ENCODE data around the gene SCRT2. TPM values are rescaled to one million over a fixed set of nuclear protein-coding genes. Genes with fewer than 3 reads are reported as not detected.

SCRT2 gene
- total RNA-seq, 1 experiment from 2014 or later, result 0.20 TPM

DNA sequence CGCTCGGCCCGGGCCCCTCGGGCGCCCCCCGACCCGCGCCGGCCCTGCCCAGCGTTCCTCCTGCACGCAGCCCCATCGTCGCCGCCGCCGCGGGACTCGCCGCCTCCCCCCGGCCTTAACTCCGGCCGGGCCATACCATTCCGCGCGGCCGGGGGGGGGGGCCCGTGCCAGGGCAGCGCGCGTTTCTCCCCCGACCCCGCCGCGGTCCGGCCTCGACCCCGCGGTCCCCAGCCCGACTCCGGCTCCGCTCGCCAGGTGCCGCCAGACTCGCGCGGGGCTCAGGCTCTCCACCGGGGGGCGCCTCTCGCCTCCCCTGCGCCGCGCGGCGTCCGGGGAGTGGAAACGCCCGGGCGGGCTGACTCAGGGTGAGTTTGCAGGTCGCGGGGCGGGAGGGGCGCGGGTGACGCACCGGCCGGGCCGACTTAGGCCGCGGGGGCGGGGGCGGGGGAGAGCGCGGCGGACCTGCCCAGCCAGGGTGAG lies 22.5 kb downstream of the SCRT2 start, which contains the start of gene SRXN1 (continued):
- TF ChIP-seq, protein P1, sequence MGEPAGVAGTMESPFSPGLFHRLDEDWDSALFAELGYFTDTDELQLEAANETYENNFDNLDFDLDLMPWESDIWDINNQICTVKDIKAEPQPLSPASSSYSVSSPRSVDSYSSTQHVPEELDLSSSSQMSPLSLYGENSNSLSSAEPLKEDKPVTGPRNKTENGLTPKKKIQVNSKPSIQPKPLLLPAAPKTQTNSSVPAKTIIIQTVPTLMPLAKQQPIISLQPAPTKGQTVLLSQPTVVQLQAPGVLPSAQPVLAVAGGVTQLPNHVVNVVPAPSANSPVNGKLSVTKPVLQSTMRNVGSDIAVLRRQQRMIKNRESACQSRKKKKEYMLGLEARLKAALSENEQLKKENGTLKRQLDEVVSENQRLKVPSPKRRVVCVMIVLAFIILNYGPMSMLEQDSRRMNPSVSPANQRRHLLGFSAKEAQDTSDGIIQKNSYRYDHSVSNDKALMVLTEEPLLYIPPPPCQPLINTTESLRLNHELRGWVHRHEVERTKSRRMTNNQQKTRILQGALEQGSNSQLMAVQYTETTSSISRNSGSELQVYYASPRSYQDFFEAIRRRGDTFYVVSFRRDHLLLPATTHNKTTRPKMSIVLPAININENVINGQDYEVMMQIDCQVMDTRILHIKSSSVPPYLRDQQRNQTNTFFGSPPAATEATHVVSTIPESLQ (CRISPR knock-in tag; IDR thresholded peaks at IDR 0.05), result no peak
- TF ChIP-seq, protein P2, sequence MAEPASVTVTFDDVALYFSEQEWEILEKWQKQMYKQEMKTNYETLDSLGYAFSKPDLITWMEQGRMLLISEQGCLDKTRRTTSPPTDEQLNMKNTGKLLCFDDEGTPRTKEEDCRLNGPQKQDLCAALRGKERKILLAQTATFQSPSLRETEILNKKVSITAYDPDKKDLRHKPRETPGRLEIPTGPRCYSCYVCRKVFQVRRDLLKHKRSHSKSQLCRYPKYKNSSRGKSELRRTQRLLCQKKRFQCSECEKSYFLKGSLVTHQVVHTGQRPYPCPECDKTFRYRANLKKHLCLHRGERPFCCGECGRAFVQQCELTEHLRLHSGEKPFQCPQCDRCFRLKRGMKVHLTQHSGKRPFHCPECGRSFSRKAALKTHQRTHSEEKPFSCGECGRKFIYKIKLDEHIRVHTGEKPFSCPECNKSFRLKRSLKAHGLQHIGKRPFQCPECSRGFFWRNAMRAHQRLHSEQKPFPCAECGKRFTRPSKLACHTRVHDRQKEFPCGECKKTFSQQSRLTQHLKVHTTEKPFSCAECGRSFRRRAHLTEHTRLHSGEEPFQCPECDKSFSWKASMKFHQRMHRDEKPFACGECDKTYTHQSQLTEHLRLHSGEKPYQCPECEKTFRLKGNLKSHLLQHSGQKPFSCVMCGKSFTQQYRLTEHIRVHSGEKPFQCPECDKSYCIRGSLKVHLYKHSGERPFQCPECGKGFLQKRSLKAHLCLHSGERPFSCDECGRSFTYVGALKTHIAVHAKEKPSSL (CRISPR knock-in tag; conservative IDR thresholded peaks at IDR 0.05), result no peak
- no peak for TF ChIP-seq NR1H2 (CRISPR knock-in tag; IDR thresholded peaks at IDR 0.05)
- TF ChIP-seq JAZF1 (CRISPR knock-in tag; IDR thresholded peaks at IDR 0.05), result no peak
- TF ChIP-seq, protein P3, sequence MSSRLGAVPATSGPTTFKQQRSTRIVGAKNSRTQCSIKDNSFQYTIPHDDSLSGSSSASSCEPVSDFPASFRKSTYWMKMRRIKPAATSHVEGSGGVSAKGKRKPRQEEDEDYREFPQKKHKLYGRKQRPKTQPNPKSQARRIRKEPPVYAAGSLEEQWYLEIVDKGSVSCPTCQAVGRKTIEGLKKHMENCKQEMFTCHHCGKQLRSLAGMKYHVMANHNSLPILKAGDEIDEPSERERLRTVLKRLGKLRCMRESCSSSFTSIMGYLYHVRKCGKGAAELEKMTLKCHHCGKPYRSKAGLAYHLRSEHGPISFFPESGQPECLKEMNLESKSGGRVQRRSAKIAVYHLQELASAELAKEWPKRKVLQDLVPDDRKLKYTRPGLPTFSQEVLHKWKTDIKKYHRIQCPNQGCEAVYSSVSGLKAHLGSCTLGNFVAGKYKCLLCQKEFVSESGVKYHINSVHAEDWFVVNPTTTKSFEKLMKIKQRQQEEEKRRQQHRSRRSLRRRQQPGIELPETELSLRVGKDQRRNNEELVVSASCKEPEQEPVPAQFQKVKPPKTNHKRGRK (CRISPR knock-in tag; IDR thresholded peaks at IDR 0.05; ENCODE audit: borderline replicate concordance), result no peak
- TF ChIP-seq, protein P4, sequence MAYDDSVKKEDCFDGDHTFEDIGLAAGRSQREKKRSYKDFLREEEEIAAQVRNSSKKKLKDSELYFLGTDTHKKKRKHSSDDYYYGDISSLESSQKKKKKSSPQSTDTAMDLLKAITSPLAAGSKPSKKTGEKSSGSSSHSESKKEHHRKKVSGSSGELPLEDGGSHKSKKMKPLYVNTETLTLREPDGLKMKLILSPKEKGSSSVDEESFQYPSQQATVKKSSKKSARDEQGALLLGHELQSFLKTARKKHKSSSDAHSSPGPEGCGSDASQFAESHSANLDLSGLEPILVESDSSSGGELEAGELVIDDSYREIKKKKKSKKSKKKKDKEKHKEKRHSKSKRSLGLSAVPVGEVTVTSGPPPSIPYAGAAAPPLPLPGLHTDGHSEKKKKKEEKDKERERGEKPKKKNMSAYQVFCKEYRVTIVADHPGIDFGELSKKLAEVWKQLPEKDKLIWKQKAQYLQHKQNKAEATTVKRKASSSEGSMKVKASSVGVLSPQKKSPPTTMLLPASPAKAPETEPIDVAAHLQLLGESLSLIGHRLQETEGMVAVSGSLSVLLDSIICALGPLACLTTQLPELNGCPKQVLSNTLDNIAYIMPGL (CRISPR knock-in tag; IDR thresholded peaks at IDR 0.05), result peak; percentile 95
- peak; percentile 71 for TF ChIP-seq CREM (CRISPR knock-in tag; IDR thresholded peaks at IDR 0.05)
- peak; percentile 20; the same call in 1 of the 2 replicates for TF ChIP-seq ESRRA (CRISPR knock-in tag; IDR thresholded peaks at IDR 0.05; ENCODE audit: borderline replicate concordance)
- no peak for TF ChIP-seq SMAD4 (CRISPR knock-in tag; IDR thresholded peaks at IDR 0.05)
- TF ChIP-seq MYBL2 (CRISPR knock-in tag; IDR thresholded peaks at IDR 0.05), result no peak; the same call in 1 of the 2 replicates
- TF ChIP-seq, protein P5, sequence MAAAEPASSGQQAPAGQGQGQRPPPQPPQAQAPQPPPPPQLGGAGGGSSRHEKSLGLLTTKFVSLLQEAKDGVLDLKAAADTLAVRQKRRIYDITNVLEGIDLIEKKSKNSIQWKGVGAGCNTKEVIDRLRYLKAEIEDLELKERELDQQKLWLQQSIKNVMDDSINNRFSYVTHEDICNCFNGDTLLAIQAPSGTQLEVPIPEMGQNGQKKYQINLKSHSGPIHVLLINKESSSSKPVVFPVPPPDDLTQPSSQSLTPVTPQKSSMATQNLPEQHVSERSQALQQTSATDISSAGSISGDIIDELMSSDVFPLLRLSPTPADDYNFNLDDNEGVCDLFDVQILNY (CRISPR knock-in tag; IDR thresholded peaks at IDR 0.05), result peak; percentile 76; the same call in 1 of the 2 replicates
- TF ChIP-seq ELF4 (CRISPR knock-in tag; IDR thresholded peaks at IDR 0.05; ENCODE audit: low read depth), result 0 out of 2 replicates have a peak, but pooled peaks have one; percentile 35
- peak; percentile 89 for TF ChIP-seq SP1 (CRISPR knock-in tag; conservative IDR thresholded peaks at IDR 0.05)
- TF ChIP-seq TEAD1 (CRISPR knock-in tag; IDR thresholded peaks at IDR 0.05), result peak; percentile 80; the same call in 1 of the 2 replicates
- TF ChIP-seq RELA (CRISPR knock-in tag; IDR thresholded peaks at IDR 0.05; ENCODE audit: borderline replicate concordance), result 0 out of 2 replicates have a peak, but pooled peaks have one; percentile 53
- no peak for TF ChIP-seq ZNF317 (CRISPR knock-in tag; IDR thresholded peaks at IDR 0.05; ENCODE audit: borderline replicate concordance, low read depth)
- TF ChIP-seq TCF7 (CRISPR knock-in tag; IDR thresholded peaks at IDR 0.05; ENCODE audit: low read depth), result no peak
- TF ChIP-seq ETV6 (CRISPR knock-in tag; IDR thresholded peaks at IDR 0.05), result no peak
- TF ChIP-seq HMGA2 (CRISPR knock-in tag; IDR thresholded peaks at IDR 0.05), result no peak
- TF ChIP-seq, protein P6, sequence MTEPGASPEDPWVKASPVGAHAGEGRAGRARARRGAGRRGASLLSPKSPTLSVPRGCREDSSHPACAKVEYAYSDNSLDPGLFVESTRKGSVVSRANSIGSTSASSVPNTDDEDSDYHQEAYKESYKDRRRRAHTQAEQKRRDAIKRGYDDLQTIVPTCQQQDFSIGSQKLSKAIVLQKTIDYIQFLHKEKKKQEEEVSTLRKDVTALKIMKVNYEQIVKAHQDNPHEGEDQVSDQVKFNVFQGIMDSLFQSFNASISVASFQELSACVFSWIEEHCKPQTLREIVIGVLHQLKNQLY (CRISPR knock-in tag; IDR thresholded peaks at IDR 0.05), result no peak
- TF ChIP-seq, protein P7, sequence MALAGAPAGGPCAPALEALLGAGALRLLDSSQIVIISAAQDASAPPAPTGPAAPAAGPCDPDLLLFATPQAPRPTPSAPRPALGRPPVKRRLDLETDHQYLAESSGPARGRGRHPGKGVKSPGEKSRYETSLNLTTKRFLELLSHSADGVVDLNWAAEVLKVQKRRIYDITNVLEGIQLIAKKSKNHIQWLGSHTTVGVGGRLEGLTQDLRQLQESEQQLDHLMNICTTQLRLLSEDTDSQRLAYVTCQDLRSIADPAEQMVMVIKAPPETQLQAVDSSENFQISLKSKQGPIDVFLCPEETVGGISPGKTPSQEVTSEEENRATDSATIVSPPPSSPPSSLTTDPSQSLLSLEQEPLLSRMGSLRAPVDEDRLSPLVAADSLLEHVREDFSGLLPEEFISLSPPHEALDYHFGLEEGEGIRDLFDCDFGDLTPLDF (CRISPR knock-in tag; IDR thresholded peaks at IDR 0.05), result no peak
- TF ChIP-seq, protein P8, sequence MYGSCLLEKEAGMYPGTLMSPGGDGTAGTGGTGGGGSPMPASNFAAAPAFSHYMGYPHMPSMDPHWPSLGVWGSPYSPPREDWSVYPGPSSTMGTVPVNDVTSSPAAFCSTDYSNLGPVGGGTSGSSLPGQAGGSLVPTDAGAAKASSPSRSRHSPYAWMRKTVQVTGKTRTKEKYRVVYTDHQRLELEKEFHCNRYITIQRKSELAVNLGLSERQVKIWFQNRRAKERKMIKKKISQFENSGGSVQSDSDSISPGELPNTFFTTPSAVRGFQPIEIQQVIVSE (CRISPR knock-in tag; IDR thresholded peaks at IDR 0.05; ENCODE audit: borderline replicate concordance), result no peak
- TF ChIP-seq ZNF121 (CRISPR knock-in tag; IDR thresholded peaks at IDR 0.05), result no peak
- 0 out of 2 replicates have a peak, but pooled peaks have one; percentile 8 for TF ChIP-seq ZNF263 (CRISPR knock-in tag; IDR thresholded peaks at IDR 0.05; ENCODE audit: low read depth)
- no peak for TF ChIP-seq FOXP1 (CRISPR knock-in tag; IDR thresholded peaks at IDR 0.05; ENCODE audit: borderline replicate concordance)
